Adipocyte (in vitro differentiated cells): ENCODE results near the gene CAPG.
A peak's percentile ranks its signal among the peaks of the same experiment; 100 is the strongest.
"Not testable (repeated sequence)": the region's sequence is repeated elsewhere in the genome, so short reads cannot be mapped to it uniquely, and the experiment has no call there.

Experiments used
- DNase-seq: peaks from one replicate; pipeline ENCODE4 v3.0.0-alpha.2; 2015; ENCODE audit warnings: low read depth
- H3K27me3 ChIP-seq: replicated peaks from 2 replicates; pipeline ENCODE4 v1.7.0; 2013; ENCODE audit warnings: mild to moderate bottlenecking, low read length, moderate library complexity; ENCODE audit not compliant: control insufficient read depth, insufficient read depth
- H3K36me3 ChIP-seq: 2 replicates; pipeline ENCODE4 v1.7.0; 2013; ENCODE audit warnings: low read length, mild to moderate bottlenecking, moderate library complexity; ENCODE audit not compliant: control insufficient read depth, insufficient read depth, severe bottlenecking
- H3K4me1 ChIP-seq: 2 replicates; pipeline ENCODE4 v1.7.0; 2013; ENCODE audit warnings: mild to moderate bottlenecking, low read length, moderate library complexity; ENCODE audit not compliant: control insufficient read depth, insufficient read depth
- H3K4me3 ChIP-seq: 2 replicates; pipeline ENCODE4 v1.7.0; 2013; ENCODE audit warnings: mild to moderate bottlenecking, low read length, moderate library complexity
- H3K9ac ChIP-seq: 2 replicates; pipeline ENCODE4 v1.7.0; 2013; ENCODE audit warnings: mild to moderate bottlenecking, low read length, moderate library complexity
- H3K9me3 ChIP-seq: 2 replicates; pipeline ENCODE4 v1.7.0; 2013; ENCODE audit warnings: mild to moderate bottlenecking, low read length, moderate library complexity; ENCODE audit not compliant: control insufficient read depth

Gene CAPG

DNA sequence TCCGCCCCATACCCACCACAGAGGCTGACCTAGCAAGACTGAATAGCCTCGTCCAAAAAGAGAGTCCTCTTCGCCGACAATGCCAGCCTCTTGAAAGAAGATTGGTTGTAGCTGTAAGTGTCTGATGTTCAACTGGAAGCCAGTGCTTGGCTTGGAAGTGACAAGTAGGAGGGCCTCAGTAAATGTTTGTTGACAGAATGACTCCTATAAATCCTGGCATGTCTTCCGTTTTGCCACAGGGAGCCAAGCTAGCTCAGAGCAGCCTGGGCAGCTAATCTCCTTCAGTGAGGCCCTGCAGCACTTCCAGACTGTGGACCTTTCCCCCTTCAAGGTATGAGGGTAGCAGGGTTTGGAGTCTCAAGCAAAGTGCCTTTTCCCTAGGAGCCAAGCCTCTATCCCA, 40.7 kb downstream of the CAPG start:
- Histone ChIP-seq H3K9ac (no peak overlapping the region), H3K36me3 (peaks cover 21% of the 10 kb centered on the region), H3K27me3 (no peaks in the 10 kb centered on the region), H3K4me3 (no peak overlapping the region), H3K9me3 (no peaks in the 10 kb centered on the region), H3K4me1 (peaks cover 22% of the 10 kb centered on the region)
- peak; percentile 15 for DNase-seq

DNA sequence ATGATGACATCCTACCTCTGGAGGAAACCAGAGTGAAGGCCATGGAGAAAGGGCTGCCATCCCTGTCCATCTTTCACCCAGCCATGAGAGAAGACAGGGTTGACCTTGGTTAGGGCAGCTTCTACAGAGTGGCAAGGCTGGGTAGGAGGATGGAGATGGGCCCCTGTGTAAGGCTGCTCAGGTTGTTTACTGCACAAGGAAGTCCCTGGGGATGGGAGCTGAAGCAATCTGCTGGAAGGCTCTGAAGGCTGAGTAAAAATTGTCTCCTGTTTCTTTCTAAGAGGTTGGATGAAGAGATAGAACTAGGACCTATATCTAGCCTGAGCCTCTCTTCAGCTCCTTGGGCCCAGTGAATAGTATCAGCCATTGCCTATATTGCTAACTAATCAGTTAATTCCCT, 41.2 kb downstream of the CAPG start:
- no peaks in the 10 kb centered on the region for H3K9me3 ChIP-seq
- H3K9ac ChIP-seq: no peak overlapping the region
- no peaks in the 10 kb centered on the region for H3K27me3 ChIP-seq
- H3K4me1 ChIP-seq: peaks cover 22% of the 10 kb centered on the region
- peak; percentile 9 for DNase-seq
- H3K4me3 ChIP-seq: no peak overlapping the region
- peaks cover 20% of the 10 kb centered on the region for H3K36me3 ChIP-seq

DNA sequence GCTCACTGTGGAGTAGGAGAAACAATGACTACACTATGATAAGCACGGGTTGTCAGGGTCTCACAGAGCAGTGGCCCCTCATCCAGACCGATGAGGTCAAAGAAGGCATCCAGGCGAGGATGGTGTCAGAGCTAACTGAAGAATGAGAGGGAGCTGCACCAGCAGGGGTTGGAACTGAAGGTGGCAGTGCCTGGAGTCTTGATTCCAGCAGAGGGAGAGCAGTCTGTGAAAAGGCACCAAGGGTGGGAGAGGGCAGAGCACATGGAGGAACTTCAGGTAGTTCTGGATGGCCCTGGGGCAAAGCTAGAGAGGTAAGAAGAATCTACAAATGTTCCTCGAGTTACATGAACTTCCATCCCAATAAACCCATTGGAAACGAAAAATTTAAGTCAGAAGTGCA, 43.0 kb downstream of the CAPG start:
- peaks cover 22% of the 10 kb centered on the region for H3K4me1 ChIP-seq
- no peaks in the 10 kb centered on the region for H3K9me3 ChIP-seq
- H3K4me3 ChIP-seq: no peak overlapping the region
- no peak overlapping the region for H3K9ac ChIP-seq
- H3K27me3 ChIP-seq: no peaks in the 10 kb centered on the region
- DNase-seq: no peak
- H3K36me3 ChIP-seq: peaks cover 32% of the 10 kb centered on the region

DNA sequence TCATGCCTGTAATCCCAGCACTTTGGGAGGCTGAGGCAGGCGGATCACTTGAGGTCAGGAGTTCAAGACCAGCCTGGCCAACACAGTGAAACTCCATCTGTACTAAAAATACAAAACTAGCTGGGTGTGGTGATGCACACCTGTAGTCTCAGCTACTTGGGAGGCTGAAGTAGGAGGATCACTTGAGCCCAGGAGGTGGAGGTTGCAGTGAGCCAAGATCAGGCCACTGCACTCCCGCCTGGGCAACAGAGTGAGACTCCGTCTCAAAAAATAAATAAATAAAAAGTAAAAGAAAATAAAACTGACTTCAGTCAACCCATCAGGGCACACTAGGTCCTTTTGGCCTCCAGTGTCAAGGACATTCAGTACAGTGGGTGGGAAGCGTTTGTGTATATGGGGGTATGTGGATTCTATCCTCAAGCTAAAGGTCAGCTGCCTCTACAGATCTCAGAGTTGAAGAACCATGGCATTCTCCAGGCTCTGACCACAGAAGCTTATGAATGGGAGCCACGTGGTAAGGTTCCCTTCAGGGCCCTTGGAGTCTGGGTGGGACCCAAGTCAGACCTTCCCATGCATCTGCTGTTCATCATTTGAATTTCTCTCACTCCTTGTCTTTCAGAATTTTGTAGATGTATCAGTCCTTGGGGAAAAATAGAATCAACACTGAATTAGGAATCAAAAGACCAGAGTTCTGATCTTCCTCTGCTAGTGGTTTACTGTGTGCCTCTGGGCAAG, 47.3 kb downstream of the CAPG start:
- H3K36me3 ChIP-seq: peaks cover 53% of the 10 kb centered on the region
- not testable (repeated sequence) for DNase-seq, H3K27me3 ChIP-seq, H3K4me3 ChIP-seq, H3K9me3 ChIP-seq, H3K4me1 ChIP-seq, H3K9ac ChIP-seq

DNA sequence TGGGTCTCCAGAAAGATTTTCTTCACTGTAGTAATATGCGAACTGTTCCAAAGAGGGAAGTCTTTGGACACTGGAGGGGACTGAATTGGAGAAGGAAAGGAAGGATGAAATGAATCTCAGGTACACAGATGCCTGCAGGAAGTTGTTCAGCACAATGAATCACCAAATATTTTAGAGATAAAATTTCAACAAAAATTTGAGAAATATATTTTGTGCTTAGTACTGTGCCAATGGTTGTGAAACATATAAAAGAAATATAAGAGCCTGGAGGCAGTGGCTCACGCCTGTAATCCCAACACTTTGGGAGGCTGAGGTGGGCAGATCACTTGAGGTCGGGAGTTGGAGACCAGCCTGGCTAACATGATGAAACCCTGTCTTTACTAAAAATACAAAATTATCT, 52.4 kb downstream of the CAPG start:
- Histone ChIP-seq H3K27me3 (no peaks in the 10 kb centered on the region), H3K9me3 (no peaks in the 10 kb centered on the region), H3K4me3 (peak overlapping the region; percentile 38), H3K9ac (peak overlapping the region; percentile 52), H3K36me3 (peaks cover 31% of the 10 kb centered on the region), H3K4me1 (peaks cover 41% of the 10 kb centered on the region)
- DNase-seq: no peak

DNA sequence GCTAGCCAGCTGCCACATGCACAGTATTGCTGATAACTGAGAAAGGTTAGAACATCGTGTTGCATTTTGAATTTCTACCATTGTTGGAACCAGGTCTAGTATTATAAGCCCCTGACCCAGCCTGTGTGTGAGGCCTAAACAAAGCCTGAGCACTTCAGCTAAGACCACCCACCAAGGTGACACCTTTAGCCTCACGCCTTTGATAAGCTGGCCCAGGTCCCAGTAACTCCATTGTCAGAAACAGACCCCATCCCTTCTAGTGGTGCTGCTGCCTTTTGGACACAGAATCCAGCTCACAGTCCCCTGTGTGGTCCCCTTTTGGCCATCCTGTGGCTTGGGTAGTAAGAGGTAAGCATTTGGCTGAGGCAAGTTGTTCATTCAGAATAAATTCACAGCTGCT, 54.0 kb downstream of the CAPG start:
- peaks cover 31% of the 10 kb centered on the region for H3K36me3 ChIP-seq
- H3K4me3 ChIP-seq: no peak overlapping the region
- peaks cover 49% of the 10 kb centered on the region for H3K4me1 ChIP-seq
- DNase-seq: no peak
- H3K9me3 ChIP-seq: no peaks in the 10 kb centered on the region
- peak overlapping the region; percentile 52 for H3K9ac ChIP-seq
- no peaks in the 10 kb centered on the region for H3K27me3 ChIP-seq

DNA sequence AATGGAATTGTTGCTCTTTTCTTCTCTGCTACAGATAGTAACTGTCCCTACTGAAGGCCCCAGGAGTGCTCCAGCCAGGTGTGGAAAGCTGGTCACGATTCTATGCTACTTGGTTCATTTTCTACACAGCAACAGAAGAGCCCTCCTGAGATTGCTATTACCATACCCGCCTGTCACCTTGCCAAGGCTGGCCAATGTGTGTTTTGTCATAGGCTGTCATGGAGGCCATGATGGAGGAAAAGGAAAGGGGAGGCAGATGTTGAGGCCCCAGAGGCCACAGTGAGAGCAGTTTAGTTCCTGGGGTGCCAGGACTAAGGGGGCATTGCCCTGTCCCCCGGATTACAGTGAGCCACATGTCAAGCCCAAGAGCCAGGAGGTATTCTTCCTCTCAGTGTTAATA, 54.6 kb downstream of the CAPG start:
- peak overlapping the region; percentile 99 for H3K9ac ChIP-seq
- H3K9me3 ChIP-seq: no peaks in the 10 kb centered on the region
- no peaks in the 10 kb centered on the region for H3K27me3 ChIP-seq
- peaks cover 55% of the 10 kb centered on the region for H3K4me1 ChIP-seq
- no peak for DNase-seq
- peaks cover 38% of the 10 kb centered on the region for H3K36me3 ChIP-seq
- peak overlapping the region; percentile 96 for H3K4me3 ChIP-seq

DNA sequence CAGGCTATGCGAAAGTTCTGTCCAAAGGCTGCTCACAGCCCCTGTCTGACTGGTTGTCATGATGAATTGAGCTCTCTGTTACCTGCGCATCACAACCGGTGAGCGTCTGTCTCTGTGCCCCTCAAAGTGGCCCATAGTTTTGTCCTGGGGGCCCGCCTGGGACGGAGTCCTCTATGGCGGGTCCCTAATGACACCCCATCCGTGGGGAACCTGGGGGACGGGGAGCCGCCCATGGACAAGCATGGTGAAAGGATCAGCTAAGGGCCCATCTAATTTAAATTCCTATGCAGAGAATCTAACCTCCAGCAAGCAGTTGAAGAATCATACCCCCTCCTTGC, 55.1 kb downstream of the CAPG start:
- peak; percentile 17 for DNase-seq

DNA sequence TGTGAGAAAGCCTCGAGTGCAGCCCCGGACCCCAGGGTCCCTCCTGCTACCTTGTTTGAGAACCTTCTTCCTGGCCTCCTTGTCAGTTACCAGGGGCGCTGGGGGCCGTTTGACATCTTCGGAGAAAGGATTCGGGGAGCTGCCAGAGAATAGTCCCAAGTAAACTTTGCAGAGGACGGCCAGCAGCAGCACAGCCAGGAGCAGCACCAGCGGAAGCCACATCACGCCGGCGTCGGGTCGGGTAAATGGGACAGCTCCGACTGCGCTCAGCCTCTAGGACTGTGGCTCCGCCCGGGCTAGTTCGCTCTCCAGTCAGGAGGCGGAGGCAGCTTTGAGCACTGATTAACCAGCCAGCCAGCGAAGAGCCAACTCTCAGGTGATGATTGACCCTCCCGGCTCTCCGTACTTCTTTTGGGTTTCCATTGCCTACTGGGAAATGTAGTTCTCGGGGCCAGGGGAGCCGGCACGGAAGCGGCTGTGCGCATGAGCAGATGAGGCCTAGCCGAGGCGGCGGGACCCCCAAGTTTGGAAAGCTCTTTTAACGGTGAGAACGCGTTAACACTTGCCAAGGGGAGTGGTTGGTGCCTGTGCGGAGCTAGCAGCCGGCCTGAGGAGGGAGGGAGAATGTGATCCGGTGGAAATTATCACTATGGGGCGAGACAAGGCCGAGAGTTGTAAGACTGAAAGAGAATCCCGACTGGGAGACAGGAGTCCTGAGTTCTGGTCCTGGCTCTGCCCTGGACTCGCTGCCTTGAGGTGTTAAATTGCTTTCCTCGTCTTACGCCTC, 55.7 kb downstream of the CAPG start, which contains the start of the genes ELMOD3 and RETSAT:
TSS of gene ELMOD3 (plus strand) at position 484 of the 787 bp plus-strand sequence. CDS start 2,430 bp downstream, outside the sequence.
TSS of gene RETSAT (minus strand) at position 243 of the 787 bp plus-strand sequence. CDS start at position 222, 21 bp downstream.
- peak within 1 kb of the TSS; percentile 99 for H3K9ac ChIP-seq
- peaks cover 62% of the 10 kb centered on the region for H3K4me1 ChIP-seq
- H3K4me3 ChIP-seq: peak within 1 kb of the TSS; percentile 96
- peak; percentile 100 for DNase-seq
- no peaks in the 10 kb centered on the region for H3K9me3 ChIP-seq
- peaks cover 39% of the 10 kb centered on the region for H3K36me3 ChIP-seq
- no peaks in the 10 kb centered on the region for H3K27me3 ChIP-seq

More for the DNA sequence above, 55.1 kb downstream of the CAPG start:
- Histone ChIP-seq H3K9me3 (no peaks in the 10 kb centered on the region), H3K4me1 (peaks cover 57% of the 10 kb centered on the region), H3K9ac (peak overlapping the region; percentile 99), H3K36me3 (peaks cover 38% of the 10 kb centered on the region), H3K27me3 (no peaks in the 10 kb centered on the region), H3K4me3 (peak overlapping the region; percentile 96)

DNA sequence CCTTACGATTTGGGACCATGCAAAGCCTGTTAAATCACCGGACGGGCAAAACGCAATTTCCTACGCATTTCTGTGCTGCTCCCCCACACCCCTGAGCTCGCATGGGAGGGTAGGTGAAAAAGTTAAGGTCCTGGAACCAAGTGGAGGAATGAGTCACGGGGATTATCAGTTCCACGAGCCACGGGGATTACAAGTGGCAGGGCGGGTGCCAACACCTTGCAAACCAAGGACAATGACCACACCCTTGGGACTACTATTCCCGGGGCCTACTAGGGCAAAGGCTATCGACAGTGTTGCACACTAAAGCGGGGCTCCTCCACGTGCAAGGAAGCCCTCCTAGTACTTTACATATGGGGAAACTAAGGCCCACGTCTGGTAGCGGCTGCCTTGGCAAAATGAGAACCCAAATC, 56.3 kb downstream of the CAPG start:
- Histone ChIP-seq H3K9ac (peak overlapping the region; percentile 99), H3K36me3 (peaks cover 40% of the 10 kb centered on the region), H3K4me3 (peak overlapping the region; percentile 96), H3K9me3 (no peaks in the 10 kb centered on the region), H3K4me1 (peaks cover 63% of the 10 kb centered on the region), H3K27me3 (no peaks in the 10 kb centered on the region)
- DNase-seq: peak; percentile 56

DNA sequence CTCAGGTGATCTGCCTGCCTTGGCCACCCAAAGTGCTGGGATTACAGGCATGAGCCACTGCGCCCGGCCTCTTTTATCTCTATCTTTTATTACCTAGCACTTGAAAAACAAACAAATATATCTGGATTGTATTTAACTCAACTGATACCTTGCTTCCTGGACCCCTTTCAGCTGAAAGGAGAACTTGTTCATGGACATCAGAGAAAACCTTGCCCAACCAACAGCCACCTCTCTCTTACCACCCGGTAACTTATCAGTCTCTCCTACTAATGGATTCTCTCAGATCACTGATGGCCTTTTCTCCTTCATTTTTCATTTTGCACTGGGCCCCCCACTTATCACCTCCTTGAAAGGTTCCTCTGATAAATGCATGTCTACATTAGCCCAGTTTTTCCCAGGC, 62.6 kb downstream of the CAPG start:
- DNase-seq: no peak
- no peak overlapping the region for H3K4me3 ChIP-seq

More for the DNA sequence above, 62.6 kb downstream of the CAPG start:
- Histone ChIP-seq H3K27me3 (no peaks in the 10 kb centered on the region), H3K9ac (no peak overlapping the region), H3K9me3 (no peaks in the 10 kb centered on the region), H3K36me3 (peaks cover 90% of the 10 kb centered on the region), H3K4me1 (peaks cover 21% of the 10 kb centered on the region)
